HL-60 (cell line): ENCODE results near the gene NEK7.

Experiments used
- DNase-seq, 2 experiments: peaks; one replicate each; pipeline ENCODE4 v3.0.0-alpha.2; 2010 to 2020; ENCODE audit warnings: low read depth in 1 of 2, low spot score in 1 of 2
- H3K27ac ChIP-seq: fragments of 250-450 bp; sonication (Bioruptor Pico); replicated peaks from 2 replicates; pipeline ENCODE4 v1.5.1; 2020; ENCODE audit warnings: mild to moderate bottlenecking, moderate library complexity
- H3K27me3 ChIP-seq: fragments of 250-450 bp; sonication (Bioruptor Pico); 2 replicates; pipeline ENCODE4 v1.5.1; 2021; ENCODE audit warnings: mild to moderate bottlenecking, moderate library complexity; ENCODE audit not compliant: insufficient read depth, poor library complexity, severe bottlenecking
- H3K4me3 ChIP-seq: replicated peaks from 2 replicates; pipeline ENCODE4 v1.5.1; 2011; ENCODE audit warnings: mild to moderate bottlenecking, control low read depth, low read length; ENCODE audit not compliant: insufficient read depth
- GABPA ChIP-seq: IDR thresholded peaks from 2 replicates; pipeline ENCODE4 v1.6.1; 2012; ENCODE audit warnings: low read depth
- POLR2AphosphoS5 ChIP-seq: IDR thresholded peaks from 2 replicates; pipeline ENCODE4 v1.6.1; 2012; ENCODE audit warnings: low read depth
- SPI1 ChIP-seq: IDR thresholded peaks from 2 replicates; pipeline ENCODE4 v1.6.1; 2012; ENCODE audit warnings: low read depth, mild to moderate bottlenecking, borderline replicate concordance
- TF ChIP-seq, protein P1 (sequence below): IDR thresholded peaks from 2 replicates; pipeline ENCODE4 v1.6.1; 2012; ENCODE audit warnings: low read depth; ENCODE audit not compliant: insufficient replicate concordance
- TF ChIP-seq, protein P2 (sequence below): IDR thresholded peaks from one replicate; pipeline ENCODE4 v1.5.1; 2011; ENCODE audit warnings: low read length, control low read depth, inconsistent platforms; ENCODE audit not compliant: insufficient read depth

The NEK7 gene

DNA sequence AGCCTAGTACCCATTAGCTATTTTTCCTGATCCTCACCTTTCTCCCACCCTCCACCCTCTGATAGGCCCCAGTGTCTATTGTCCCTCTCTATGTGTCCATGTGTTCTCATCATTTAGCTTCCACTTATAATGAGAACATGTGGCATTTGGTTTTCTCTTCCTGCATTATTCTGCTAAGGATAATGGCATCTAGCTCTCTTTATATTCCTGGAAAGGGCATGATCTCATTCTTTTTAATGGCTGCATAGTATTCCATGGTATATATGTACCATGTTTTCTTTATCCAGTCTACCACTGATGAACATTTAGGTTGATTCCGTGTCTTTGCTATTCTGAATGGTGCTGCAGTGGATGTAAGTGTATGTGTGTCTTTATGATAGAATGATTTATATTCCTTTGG lies 178.9 kb downstream of the NEK7 start:
- TF ChIP-seq, protein P1, sequence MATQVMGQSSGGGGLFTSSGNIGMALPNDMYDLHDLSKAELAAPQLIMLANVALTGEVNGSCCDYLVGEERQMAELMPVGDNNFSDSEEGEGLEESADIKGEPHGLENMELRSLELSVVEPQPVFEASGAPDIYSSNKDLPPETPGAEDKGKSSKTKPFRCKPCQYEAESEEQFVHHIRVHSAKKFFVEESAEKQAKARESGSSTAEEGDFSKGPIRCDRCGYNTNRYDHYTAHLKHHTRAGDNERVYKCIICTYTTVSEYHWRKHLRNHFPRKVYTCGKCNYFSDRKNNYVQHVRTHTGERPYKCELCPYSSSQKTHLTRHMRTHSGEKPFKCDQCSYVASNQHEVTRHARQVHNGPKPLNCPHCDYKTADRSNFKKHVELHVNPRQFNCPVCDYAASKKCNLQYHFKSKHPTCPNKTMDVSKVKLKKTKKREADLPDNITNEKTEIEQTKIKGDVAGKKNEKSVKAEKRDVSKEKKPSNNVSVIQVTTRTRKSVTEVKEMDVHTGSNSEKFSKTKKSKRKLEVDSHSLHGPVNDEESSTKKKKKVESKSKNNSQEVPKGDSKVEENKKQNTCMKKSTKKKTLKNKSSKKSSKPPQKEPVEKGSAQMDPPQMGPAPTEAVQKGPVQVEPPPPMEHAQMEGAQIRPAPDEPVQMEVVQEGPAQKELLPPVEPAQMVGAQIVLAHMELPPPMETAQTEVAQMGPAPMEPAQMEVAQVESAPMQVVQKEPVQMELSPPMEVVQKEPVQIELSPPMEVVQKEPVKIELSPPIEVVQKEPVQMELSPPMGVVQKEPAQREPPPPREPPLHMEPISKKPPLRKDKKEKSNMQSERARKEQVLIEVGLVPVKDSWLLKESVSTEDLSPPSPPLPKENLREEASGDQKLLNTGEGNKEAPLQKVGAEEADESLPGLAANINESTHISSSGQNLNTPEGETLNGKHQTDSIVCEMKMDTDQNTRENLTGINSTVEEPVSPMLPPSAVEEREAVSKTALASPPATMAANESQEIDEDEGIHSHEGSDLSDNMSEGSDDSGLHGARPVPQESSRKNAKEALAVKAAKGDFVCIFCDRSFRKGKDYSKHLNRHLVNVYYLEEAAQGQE, result no peak
- TF ChIP-seq, protein P2, sequence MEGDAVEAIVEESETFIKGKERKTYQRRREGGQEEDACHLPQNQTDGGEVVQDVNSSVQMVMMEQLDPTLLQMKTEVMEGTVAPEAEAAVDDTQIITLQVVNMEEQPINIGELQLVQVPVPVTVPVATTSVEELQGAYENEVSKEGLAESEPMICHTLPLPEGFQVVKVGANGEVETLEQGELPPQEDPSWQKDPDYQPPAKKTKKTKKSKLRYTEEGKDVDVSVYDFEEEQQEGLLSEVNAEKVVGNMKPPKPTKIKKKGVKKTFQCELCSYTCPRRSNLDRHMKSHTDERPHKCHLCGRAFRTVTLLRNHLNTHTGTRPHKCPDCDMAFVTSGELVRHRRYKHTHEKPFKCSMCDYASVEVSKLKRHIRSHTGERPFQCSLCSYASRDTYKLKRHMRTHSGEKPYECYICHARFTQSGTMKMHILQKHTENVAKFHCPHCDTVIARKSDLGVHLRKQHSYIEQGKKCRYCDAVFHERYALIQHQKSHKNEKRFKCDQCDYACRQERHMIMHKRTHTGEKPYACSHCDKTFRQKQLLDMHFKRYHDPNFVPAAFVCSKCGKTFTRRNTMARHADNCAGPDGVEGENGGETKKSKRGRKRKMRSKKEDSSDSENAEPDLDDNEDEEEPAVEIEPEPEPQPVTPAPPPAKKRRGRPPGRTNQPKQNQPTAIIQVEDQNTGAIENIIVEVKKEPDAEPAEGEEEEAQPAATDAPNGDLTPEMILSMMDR, result no peak
- no peak for TF ChIP-seq GABPA
- no peak for TF ChIP-seq POLR2AphosphoS5
- TF ChIP-seq SPI1, result no peak
- no peak for DNase-seq
- Histone ChIP-seq H3K27me3 (no peaks in the 10 kb centered on the region), H3K27ac (no peak overlapping the region), H3K4me3 (no peak overlapping the region)

DNA sequence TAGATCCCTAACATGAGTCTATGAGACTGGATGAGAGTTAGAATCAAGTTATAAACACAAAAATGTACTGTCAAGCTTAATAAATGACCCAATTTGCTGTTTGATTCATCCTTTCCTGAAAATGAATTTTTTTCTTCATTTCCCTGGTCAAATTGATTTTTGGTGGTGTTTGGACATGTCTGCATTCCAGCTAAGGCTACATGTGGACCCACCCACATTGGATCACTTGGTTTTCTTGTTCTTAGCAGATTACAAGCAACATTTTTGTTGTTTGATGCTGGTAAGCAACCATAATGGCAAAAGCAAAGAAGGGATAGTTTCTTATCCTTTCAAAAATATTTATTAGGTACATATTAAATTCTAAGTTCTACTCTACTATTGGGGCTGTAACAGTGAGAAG lies 181.1 kb downstream of the NEK7 start:
- TF ChIP-seq, protein P1, result no peak
- TF ChIP-seq, protein P2, result no peak
- TF ChIP-seq GABPA (no peak), POLR2AphosphoS5 (no peak), SPI1 (no peak)
- no peaks in the 10 kb centered on the region for H3K27me3 ChIP-seq
- no peak overlapping the region for H3K27ac ChIP-seq
- DNase-seq, result no peak
- no peak overlapping the region for H3K4me3 ChIP-seq

DNA sequence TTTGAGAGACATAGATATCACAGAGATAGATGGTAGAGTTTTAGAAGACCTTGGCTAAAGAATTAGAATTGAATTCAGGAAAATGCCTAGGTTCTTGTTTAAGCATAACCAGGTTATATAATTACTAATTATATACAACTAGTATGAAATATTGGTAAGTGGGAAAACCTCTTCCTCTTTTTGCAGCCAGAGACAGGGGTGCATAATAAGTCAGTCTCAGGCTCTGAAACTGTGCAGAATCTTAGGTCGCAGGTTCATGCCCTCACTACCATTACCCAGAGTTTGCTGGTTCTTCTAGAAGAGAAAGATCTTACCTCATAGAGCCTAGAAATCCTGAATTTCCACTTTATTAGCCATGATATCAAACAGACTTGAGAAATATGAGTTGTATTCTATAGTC lies 183.3 kb downstream of the NEK7 start:
- Histone ChIP-seq H3K4me3 (no peak overlapping the region), H3K27ac (no peak overlapping the region), H3K27me3 (no peaks in the 10 kb centered on the region)
- DNase-seq, result no peak
- peak; percentile 74 for TF ChIP-seq SPI1
- TF ChIP-seq, protein P2, result no peak

DNA sequence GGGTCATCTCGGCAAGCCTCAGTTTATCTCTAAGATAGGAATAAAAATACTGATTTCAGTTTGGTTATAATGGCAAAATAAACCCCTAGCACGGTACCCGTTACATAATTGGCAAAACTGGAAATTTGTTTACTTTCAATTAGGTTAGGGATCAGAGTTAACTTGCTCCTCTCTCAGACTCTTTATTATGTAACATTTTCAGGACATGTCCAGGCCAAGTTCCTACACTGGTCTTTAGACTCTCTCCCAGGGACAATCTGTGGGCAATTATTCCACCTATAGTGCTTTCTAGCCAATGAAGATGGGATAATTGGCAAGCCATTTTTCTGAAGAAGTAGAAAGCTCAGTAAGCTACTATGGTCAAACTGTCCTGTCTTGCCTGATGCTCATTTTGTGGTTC lies 189.4 kb downstream of the NEK7 start:
- no peak overlapping the region for H3K27ac ChIP-seq
- TF ChIP-seq, protein P2, result no peak
- TF ChIP-seq POLR2AphosphoS5 (no peak), SPI1 (no peak), GABPA (no peak)
- TF ChIP-seq, protein P1, result no peak
- no peak for DNase-seq

More for the DNA sequence above, 189.4 kb downstream of the NEK7 start:
- no peaks in the 10 kb centered on the region for H3K27me3 ChIP-seq
- H3K4me3 ChIP-seq, result no peak overlapping the region
